H9 (cell line): ENCODE data around the gene CELSR2. TPM values are rescaled to one million over a fixed set of nuclear protein-coding genes. Genes with fewer than 3 reads are reported as not detected.

Experiments used
- DNase-seq: peaks from one replicate; pipeline ENCODE4 v3.0.0-alpha.2; 2017
- H2AFZ ChIP-seq: one replicate; pipeline ENCODE4 v1.6.1; 2013; ENCODE audit warnings: mild to moderate bottlenecking, low read length, control low read depth, moderate library complexity
- H2AK5ac ChIP-seq: 2 replicates; pipeline ENCODE4 v1.6.1; 2013; ENCODE audit warnings: low read length, control low read depth, mixed read lengths; ENCODE audit not compliant: insufficient read length
- H2BK120ac ChIP-seq: one replicate; pipeline ENCODE4 v1.6.1; 2013; ENCODE audit warnings: low read depth, mild to moderate bottlenecking, low read length, control low read depth, inconsistent platforms; ENCODE audit not compliant: poor library complexity, severe bottlenecking
- H2BK12ac ChIP-seq: 2 replicates; pipeline ENCODE4 v1.6.1; 2013; ENCODE audit warnings: low read length, control low read depth, mixed read lengths, low read depth; ENCODE audit not compliant: insufficient read length
- H2BK15ac ChIP-seq: 2 replicates; pipeline ENCODE4 v1.6.1; 2013; ENCODE audit warnings: low read depth, low read length, control low read depth
- H2BK20ac ChIP-seq: one replicate; pipeline ENCODE4 v1.6.1; 2013; ENCODE audit warnings: low read depth, mild to moderate bottlenecking, low read length, control low read depth, inconsistent platforms; ENCODE audit not compliant: poor library complexity, severe bottlenecking
- H2BK5ac ChIP-seq: 2 replicates; pipeline ENCODE4 v1.6.1; 2013; ENCODE audit warnings: low read length, control low read depth, mixed read lengths; ENCODE audit not compliant: insufficient read length
- H3K14ac ChIP-seq: 2 replicates; pipeline ENCODE4 v1.6.1; 2013; ENCODE audit warnings: low read length, control low read depth; ENCODE audit not compliant: insufficient read depth
- H3K18ac ChIP-seq: 2 replicates; pipeline ENCODE4 v1.6.1; 2013; ENCODE audit warnings: low read depth, mild to moderate bottlenecking, mixed read lengths, low read length, control low read depth; ENCODE audit not compliant: insufficient read length
- H3K23ac ChIP-seq: 2 replicates; pipeline ENCODE4 v1.6.1; 2013; ENCODE audit warnings: low read length, control low read depth, mixed read lengths, low read depth; ENCODE audit not compliant: insufficient read length
- H3K23me2 ChIP-seq: 2 replicates; pipeline ENCODE4 v1.6.1; 2013; ENCODE audit warnings: low read depth, mild to moderate bottlenecking, mixed read lengths, low read length, control low read depth; ENCODE audit not compliant: insufficient read length, poor library complexity, severe bottlenecking
- H3K27ac ChIP-seq: 2 replicates; pipeline ENCODE4 v1.5.1; 2013; ENCODE audit warnings: low read length, control low read depth, mixed read lengths, low read depth; ENCODE audit not compliant: insufficient read length
- H3K27me3 ChIP-seq: 2 replicates; pipeline ENCODE4 v1.6.1; 2013; ENCODE audit warnings: low read length, control low read depth, inconsistent platforms; ENCODE audit not compliant: insufficient read depth
- H3K4ac ChIP-seq: 2 replicates; pipeline ENCODE4 v1.6.1; 2013; ENCODE audit warnings: low read depth, mild to moderate bottlenecking, control low read depth, inconsistent platforms, low read length, moderate library complexity
- H3K4me1 ChIP-seq: 2 replicates; pipeline ENCODE4 v1.6.1; 2013; ENCODE audit warnings: low read length, control low read depth, inconsistent platforms; ENCODE audit not compliant: insufficient read depth
- H3K4me2 ChIP-seq: 2 replicates; pipeline ENCODE4 v1.6.1; 2013; ENCODE audit warnings: low read length, control low read depth, mixed read lengths; ENCODE audit not compliant: insufficient read length, insufficient read depth
- H3K56ac ChIP-seq: 2 replicates; pipeline ENCODE4 v1.6.1; 2013; ENCODE audit warnings: low read depth, mild to moderate bottlenecking, mixed read lengths, low read length, control low read depth; ENCODE audit not compliant: insufficient read length
- H3K79me1 ChIP-seq: 2 replicates; pipeline ENCODE4 v1.6.1; 2013; ENCODE audit warnings: low read depth, mild to moderate bottlenecking, moderate library complexity, low read length, control low read depth, inconsistent platforms; ENCODE audit not compliant: insufficient read depth, poor library complexity, severe bottlenecking
- H3K79me2 ChIP-seq: 2 replicates; pipeline ENCODE4 v1.6.1; 2013; ENCODE audit warnings: low read length, control low read depth, inconsistent platforms; ENCODE audit not compliant: insufficient read depth
- H3K9ac ChIP-seq: 2 replicates; pipeline ENCODE4 v1.6.1; 2013; ENCODE audit warnings: low read length, control low read depth, mixed read lengths; ENCODE audit not compliant: insufficient read length; ENCODE audit errors: extremely low read depth
- H3K9me3 ChIP-seq: one replicate; pipeline ENCODE4 v1.6.1; 2013; ENCODE audit warnings: low read depth, low read length, inconsistent platforms; ENCODE audit not compliant: control insufficient read depth
- H3T11ph ChIP-seq: one replicate; pipeline ENCODE4 v1.6.1; 2013; ENCODE audit warnings: mild to moderate bottlenecking, low read length, control low read depth, inconsistent platforms
- H4K20me1 ChIP-seq: one replicate; pipeline ENCODE4 v1.6.1; 2013; ENCODE audit not compliant: control insufficient read depth, insufficient read length, insufficient read depth
- H4K5ac ChIP-seq: 2 replicates; pipeline ENCODE4 v1.6.1; 2013; ENCODE audit warnings: low read depth, mild to moderate bottlenecking, mixed read lengths, low read length, control low read depth; ENCODE audit not compliant: insufficient read length
- H4K8ac ChIP-seq: replicated peaks from 2 replicates; pipeline ENCODE4 v1.6.1; 2013; ENCODE audit warnings: low read length, control low read depth, mixed read lengths, low read depth; ENCODE audit not compliant: insufficient read length
- H4K91ac ChIP-seq: 2 replicates; pipeline ENCODE4 v1.6.1; 2013; ENCODE audit warnings: low read depth, mild to moderate bottlenecking, moderate library complexity, mixed read lengths, low read length, control low read depth; ENCODE audit not compliant: insufficient read length
- H3K27ac Mint-ChIP-seq, 3 experiments: 2 replicates in 2 of 3; 3 replicates in 1 of 3; pipeline ENCODE4 v1.8.0; 2020 to 2021; ENCODE audit warnings: mixed read lengths in 3 of 3, mild to moderate bottlenecking in 1 of 3, moderate library complexity in 1 of 3
- H3K27me3 Mint-ChIP-seq: 2 replicates; pipeline ENCODE4 v1.8.0; 2021; ENCODE audit warnings: low read depth, mild to moderate bottlenecking, moderate library complexity, mixed read lengths
- H3K36me3 Mint-ChIP-seq, 3 experiments: 2 replicates in 2 of 3; 3 replicates in 1 of 3; pipeline ENCODE4 v1.8.0; 2020 to 2021; ENCODE audit warnings: low read depth in 3 of 3, mixed read lengths in 3 of 3; ENCODE audit not compliant: insufficient read depth in 1 of 3
- H3K4me1 Mint-ChIP-seq, 2 experiments: 2 replicates each; pipeline ENCODE4 v1.8.0; 2020; ENCODE audit warnings: mixed read lengths in 2 of 2
- H3K4me3 Mint-ChIP-seq, 2 experiments: 2 replicates in 1 of 2; 3 replicates in 1 of 2; pipeline ENCODE4 v1.8.0; 2020 to 2021; ENCODE audit warnings: mild to moderate bottlenecking in 2 of 2, mixed read lengths in 2 of 2, moderate library complexity in 1 of 2
- H3K9me3 Mint-ChIP-seq, 2 experiments: 2 replicates in 1 of 2; 3 replicates in 1 of 2; pipeline ENCODE4 v1.8.0; 2020; ENCODE audit warnings: mild to moderate bottlenecking in 2 of 2, mixed read lengths in 2 of 2, moderate library complexity in 1 of 2
- CTCF ChIP-seq: fragments of 200-600 bp; sonication (generic); conservative IDR thresholded peaks from 3 replicates; pipeline ENCODE4 v1.8.0; 2021; ENCODE audit warnings: antibody characterized with exemption, mild to moderate bottlenecking
- WGBS: extraction: QIAGEN DNeasy Blood & Tissue Kit; methylation state at CpG from one replicate; pipeline ENCODE4 v1.1.7; 2013; ENCODE audit warnings: missing lambda C conversion rate, low lambda C conversion rate, mixed read lengths; ENCODE audit not compliant: insufficient read length; ENCODE audit errors: extremely low coverage; 5-methylcytosine and 5-hydroxymethylcytosine counted together
- total RNA-seq: library from RNA; stranded (reverse); gene quantifications from 2 replicates; pipeline ENCODE4 v1.2.1, GENCODE V29; 2021

The CELSR2 gene
- total RNA-seq, 1 experiment from 2014 or later = 29.2 TPM

- H3K18ac ChIP-seq = no peak overlapping the region
- no peaks in the 10 kb centered on the region for H3K79me1 ChIP-seq
- H3K9ac ChIP-seq = no peak overlapping the region
- no peak overlapping the region for H3K4ac ChIP-seq
- no peaks in the 10 kb centered on the region; the same call in 1 of the 2 replicates for H3K79me2 ChIP-seq
- H3K27ac Mint-ChIP-seq = no peak overlapping the region
- no peak overlapping the region for H4K8ac ChIP-seq
- H3T11ph ChIP-seq = no peak overlapping the region
- no peak overlapping the region for H2AK5ac ChIP-seq
- H3K9me3 Mint-ChIP-seq = peaks cover 14 to 21% of the 10 kb centered on the region in 2 experiments
- no peak overlapping the region for H2BK5ac ChIP-seq
- H3K56ac ChIP-seq = no peak overlapping the region
- peaks cover 22 to 30% (median 28%) of the 10 kb centered on the region in 3 experiments for H3K36me3 Mint-ChIP-seq
- DNase-seq = no peak
- H4K91ac ChIP-seq = no peak overlapping the region
- peaks cover 41 to 44% of the 10 kb centered on the region in 2 experiments for H3K4me1 Mint-ChIP-seq
- peaks cover 4% of the 10 kb centered on the region; the same call in 1 of the 2 replicates for H3K27me3 ChIP-seq
- WGBS = no CpG with 5 or more reads among the region's 31 CpGs
- no peaks in the 10 kb centered on the region for H4K20me1 ChIP-seq
- no peak overlapping the region for H3K4me2 ChIP-seq
- H2AFZ ChIP-seq = no peak overlapping the region
- no peak overlapping the region; a peak in 1 of 5 replicates for H3K4me3 Mint-ChIP-seq
- H3K23ac ChIP-seq = no peak overlapping the region
- no peaks in the 10 kb centered on the region for H3K4me1 ChIP-seq
- H2BK20ac ChIP-seq = no peak overlapping the region
- no peaks in the 10 kb centered on the region for H3K9me3 ChIP-seq
- H3K27me3 Mint-ChIP-seq = peaks cover 38% of the 10 kb centered on the region
- no peak overlapping the region for H4K5ac ChIP-seq
- no peak overlapping the region for H3K14ac ChIP-seq
- no peak for TF ChIP-seq CTCF
- peaks cover 5% of the 10 kb centered on the region for H3K23me2 ChIP-seq
- H2BK15ac ChIP-seq = no peak overlapping the region
- no peak overlapping the region for H3K27ac ChIP-seq
- H2BK12ac ChIP-seq = no peak overlapping the region
- no peak overlapping the region for H2BK120ac ChIP-seq
Measured at GRCh38 chr1:109252167-109252892, 3.0 kb downstream of the CELSR2 start.
